PFSK-1 (cell line): ENCODE results near the gene PXN.

ENCODE experiments used
- POLR2AphosphoS5 ChIP-seq: IDR thresholded peaks from 2 replicates; pipeline ENCODE4 v1.6.1; 2012; ENCODE audit warnings: low read depth, mild to moderate bottlenecking, control low read depth, low read length, moderate library complexity
- SIN3A ChIP-seq: IDR thresholded peaks from 2 replicates; pipeline ENCODE4 v1.6.1; 2012; ENCODE audit warnings: mild to moderate bottlenecking, low read length, moderate library complexity, borderline replicate concordance; ENCODE audit not compliant: insufficient read depth

- TF ChIP-seq POLR2AphosphoS5 (no peak), SIN3A (no peak)
These were observed 59.3 kb downstream of the PXN start for GRCh38 chr12:120206228-120206627.
